Ascending aorta (tissue), 2 donors: ENCODE measurements around the gene ASTN1. TPM values are rescaled to one million over a fixed set of nuclear protein-coding genes. Genes with fewer than 3 reads are reported as not detected.

Source experiments
- DNase-seq, 2 donors: peaks; one replicate each; pipeline ENCODE4 v3.0.0-alpha.2; 2019; ENCODE audit warnings: low spot score in 2 of 2
- H3K27ac ChIP-seq, 2 donors: fragments of 200-600 bp; sonication (generic); one replicate each; pipeline ENCODE4 v1.5.1; 2016 to 2017; ENCODE audit warnings: mild to moderate bottlenecking in 1 of 2
- H3K27me3 ChIP-seq: fragments of 200-600 bp; sonication (generic); one replicate; pipeline ENCODE4 v1.5.1; 2017
- H3K36me3 ChIP-seq, 2 donors: fragments of 200-600 bp; sonication (generic); one replicate each; pipeline ENCODE4 v1.5.1; 2016
- H3K4me1 ChIP-seq, 2 donors: fragments of 200-600 bp; sonication (generic); one replicate each; pipeline ENCODE4 v1.5.1; 2016 to 2017; ENCODE audit warnings: mild to moderate bottlenecking in 1 of 2
- H3K4me3 ChIP-seq, 2 donors: fragments of 200-600 bp; sonication (generic); one replicate each; pipeline ENCODE4 v1.5.1; 2016 to 2017; ENCODE audit warnings: mild to moderate bottlenecking in 1 of 2
- H3K9me3 ChIP-seq, 2 donors: fragments of 200-600 bp; sonication (generic); one replicate each; pipeline ENCODE4 v1.5.1; 2016
- intact Hi-C: fragments of 100-400 bp; cut with DNase I; formaldehyde crosslinking; loops from one replicate; pipeline ENCODE4 v1.15.1; 2023
- total RNA-seq: library from RNA; depleted of rRNA; stranded (reverse); fragments of >200 nt; gene quantifications from one replicate; pipeline ENCODE4 v1.1.0, GENCODE V29; 2016
- TF ChIP-seq, protein P1 (sequence below), 3 experiments: fragments of 200-600 bp in 2 of 3; fragments of 450-650 bp in 1 of 3; sonication (generic) in 2 of 3; IDR thresholded peaks; one replicate each; pipeline ENCODE4 v1.5.1; 2016 to 2019; ENCODE audit warnings: antibody characterized with exemption in 3 of 3, mild to moderate bottlenecking in 1 of 3, moderate library complexity in 1 of 3

ASTN1 gene
- total RNA-seq, 1 donor from 2014 or later, result 0.32 TPM

- Histone ChIP-seq H3K36me3 (no peaks in the 10 kb centered on the region), H3K27ac (no peak overlapping the region), H3K4me3 (no peak overlapping the region), H3K27me3 (no peaks in the 10 kb centered on the region), H3K4me1 (no peaks in the 10 kb centered on the region), H3K9me3 (no peaks in the 10 kb centered on the region)
- DNase-seq, result no peak
- intact Hi-C loops, result no loop called here
- TF ChIP-seq, protein P1, sequence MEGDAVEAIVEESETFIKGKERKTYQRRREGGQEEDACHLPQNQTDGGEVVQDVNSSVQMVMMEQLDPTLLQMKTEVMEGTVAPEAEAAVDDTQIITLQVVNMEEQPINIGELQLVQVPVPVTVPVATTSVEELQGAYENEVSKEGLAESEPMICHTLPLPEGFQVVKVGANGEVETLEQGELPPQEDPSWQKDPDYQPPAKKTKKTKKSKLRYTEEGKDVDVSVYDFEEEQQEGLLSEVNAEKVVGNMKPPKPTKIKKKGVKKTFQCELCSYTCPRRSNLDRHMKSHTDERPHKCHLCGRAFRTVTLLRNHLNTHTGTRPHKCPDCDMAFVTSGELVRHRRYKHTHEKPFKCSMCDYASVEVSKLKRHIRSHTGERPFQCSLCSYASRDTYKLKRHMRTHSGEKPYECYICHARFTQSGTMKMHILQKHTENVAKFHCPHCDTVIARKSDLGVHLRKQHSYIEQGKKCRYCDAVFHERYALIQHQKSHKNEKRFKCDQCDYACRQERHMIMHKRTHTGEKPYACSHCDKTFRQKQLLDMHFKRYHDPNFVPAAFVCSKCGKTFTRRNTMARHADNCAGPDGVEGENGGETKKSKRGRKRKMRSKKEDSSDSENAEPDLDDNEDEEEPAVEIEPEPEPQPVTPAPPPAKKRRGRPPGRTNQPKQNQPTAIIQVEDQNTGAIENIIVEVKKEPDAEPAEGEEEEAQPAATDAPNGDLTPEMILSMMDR (IDR thresholded peaks at IDR 0.05), result no peak
Observed at GRCh38 chr1:176989023-176989422, 175.5 kb downstream of the ASTN1 start.

GRCh38 chr1:176987016-176987415 lies 177.5 kb downstream of the ASTN1 start:
- no peaks in the 10 kb centered on the region for H3K36me3 ChIP-seq
- no peaks in the 10 kb centered on the region for H3K27me3 ChIP-seq
- no peak overlapping the region for H3K4me3 ChIP-seq
- no peak for DNase-seq
- intact Hi-C loops, result no loop called here
- TF ChIP-seq, protein P1 (IDR thresholded peaks at IDR 0.05), result no peak
- no peak overlapping the region for H3K27ac ChIP-seq
- no peaks in the 10 kb centered on the region for H3K9me3 ChIP-seq
- no peaks in the 10 kb centered on the region for H3K4me1 ChIP-seq

DNA sequence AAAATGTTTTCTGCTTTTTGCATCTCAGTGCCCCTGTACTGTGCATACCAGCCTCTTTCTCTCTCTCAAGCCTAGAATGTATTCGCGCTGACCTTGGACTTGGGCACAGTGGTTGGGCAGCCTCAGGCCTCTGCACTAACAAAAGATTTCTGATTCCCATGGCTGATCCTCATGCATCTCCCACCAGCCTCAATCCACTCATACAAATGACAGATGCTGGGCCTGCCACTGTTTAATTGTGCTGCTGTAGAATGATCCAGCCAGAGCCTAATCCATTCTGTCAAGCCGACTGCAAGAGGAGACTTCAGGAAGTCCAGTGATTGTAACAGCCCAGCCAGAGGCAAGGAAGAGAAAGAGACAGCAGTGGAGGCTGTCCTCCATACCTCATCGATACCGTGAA lies 180.8 kb downstream of the ASTN1 start:
- no peak overlapping the region for H3K27ac ChIP-seq
- no peaks in the 10 kb centered on the region for H3K9me3 ChIP-seq
- DNase-seq, result no peak
- H3K36me3 ChIP-seq, result no peaks in the 10 kb centered on the region
- TF ChIP-seq, protein P1 (IDR thresholded peaks at IDR 0.05), result no peak
- H3K4me3 ChIP-seq, result no peak overlapping the region
- no peaks in the 10 kb centered on the region for H3K4me1 ChIP-seq
- H3K27me3 ChIP-seq, result no peaks in the 10 kb centered on the region
- intact Hi-C loops, result no loop called here

- Histone ChIP-seq H3K36me3 (no peaks in the 10 kb centered on the region), H3K9me3 (no peaks in the 10 kb centered on the region), H3K4me3 (no peak overlapping the region), H3K27me3 (no peaks in the 10 kb centered on the region), H3K4me1 (no peaks in the 10 kb centered on the region), H3K27ac (no peak overlapping the region)
- intact Hi-C loops, result no loop called here
- TF ChIP-seq, protein P1 (IDR thresholded peaks at IDR 0.05), result no peak
- DNase-seq, result no peak
Observed at GRCh38 chr1:176976771-176977170, 187.7 kb downstream of the ASTN1 start.

DNA sequence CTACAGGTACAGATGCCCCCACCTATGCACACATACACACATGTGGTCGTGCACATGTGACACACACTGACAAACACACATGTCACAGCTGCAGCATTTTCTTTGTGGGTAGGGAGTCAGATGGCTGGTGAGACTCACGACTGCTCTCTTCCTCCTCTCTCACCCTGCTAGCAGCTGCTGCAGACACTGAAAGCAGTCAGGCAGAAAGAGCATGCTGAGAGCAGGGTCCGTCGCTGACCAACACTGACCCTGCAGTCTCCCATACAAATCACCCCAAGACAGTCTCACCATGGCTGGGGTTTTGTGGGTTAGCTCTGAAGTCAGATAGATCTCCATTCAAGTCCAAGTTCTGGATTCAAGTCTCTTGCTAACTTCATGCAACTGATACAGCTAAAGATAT lies 188.3 kb downstream of the ASTN1 start:
- H3K36me3 ChIP-seq, result no peaks in the 10 kb centered on the region
- TF ChIP-seq, protein P1 (IDR thresholded peaks at IDR 0.05), result no peak
- H3K4me1 ChIP-seq, result no peaks in the 10 kb centered on the region
- no peak overlapping the region for H3K4me3 ChIP-seq
- DNase-seq, result no peak
- H3K27me3 ChIP-seq, result no peaks in the 10 kb centered on the region
- H3K27ac ChIP-seq, result no peak overlapping the region
- intact Hi-C loops, result no loop called here
- no peaks in the 10 kb centered on the region for H3K9me3 ChIP-seq

- no peaks in the 10 kb centered on the region for H3K27me3 ChIP-seq
- no peak overlapping the region for H3K4me3 ChIP-seq
- H3K4me1 ChIP-seq, result no peaks in the 10 kb centered on the region
- H3K27ac ChIP-seq, result no peak overlapping the region
- intact Hi-C loops, result no loop called here
- H3K36me3 ChIP-seq, result no peaks in the 10 kb centered on the region
- no peak for DNase-seq
- no peaks in the 10 kb centered on the region for H3K9me3 ChIP-seq
- TF ChIP-seq, protein P1 (IDR thresholded peaks at IDR 0.05), result no peak
Observed at GRCh38 chr1:176964687-176965086, 199.8 kb downstream of the ASTN1 start.
